Activated T-helper 1 cell treated with anti-CD3 and anti-CD28 coated beads, Interleukin-12 subunit alpha, Interleukin-12 subunit beta, Interleukin-2, Interleukin-4 antibody, amounts not matched to agents 30 ng/mL and 10 ng/mL and 1 ng/mL, durations not matched to agents 14 hours and 24 hours and 36 hours (primary cell): ENCODE results near the gene UST. TPM values are rescaled to one million over a fixed set of nuclear protein-coding genes. Genes with fewer than 3 reads are reported as not detected.

Source experiments
- DNase-seq: peaks from one replicate; pipeline ENCODE4 v3.0.0; 2021; ENCODE audit warnings: low spot score
- H3K27ac Mint-ChIP-seq: one replicate; pipeline ENCODE4 v1.8.0; 2021; ENCODE audit warnings: mild to moderate bottlenecking, mixed read lengths
- H3K27me3 Mint-ChIP-seq: one replicate; pipeline ENCODE4 v1.8.0; 2022; ENCODE audit warnings: mild to moderate bottlenecking, moderate library complexity, mixed read lengths; ENCODE audit not compliant: insufficient read depth
- H3K36me3 Mint-ChIP-seq: one replicate; pipeline ENCODE4 v1.8.0; 2021; ENCODE audit warnings: low read depth, mixed read lengths
- H3K4me1 Mint-ChIP-seq: one replicate; pipeline ENCODE4 v1.8.0; 2021; ENCODE audit warnings: low read depth, mixed read lengths
- H3K4me3 Mint-ChIP-seq: one replicate; pipeline ENCODE4 v1.8.0; 2021; ENCODE audit warnings: mild to moderate bottlenecking, moderate library complexity, mixed read lengths
- H3K9me3 Mint-ChIP-seq: one replicate; pipeline ENCODE4 v1.8.0; 2021; ENCODE audit warnings: mixed read lengths
- intact Hi-C: fragments of 100-400 bp; cut with micrococcal nuclease; formaldehyde crosslinking; loops from one replicate; pipeline ENCODE4 v1.15.1; 2024
- total RNA-seq: library from RNA; stranded (reverse); gene quantifications from 2 replicates; pipeline ENCODE4 v1.2.3, GENCODE V29; 2022

UST gene
- total RNA-seq, 1 donor from 2014 or later = 0.49 TPM

GRCh38 chr6:148803979-148804378, 57.1 kb downstream of the UST start:
- no peak overlapping the region for H3K4me3 Mint-ChIP-seq

DNA sequence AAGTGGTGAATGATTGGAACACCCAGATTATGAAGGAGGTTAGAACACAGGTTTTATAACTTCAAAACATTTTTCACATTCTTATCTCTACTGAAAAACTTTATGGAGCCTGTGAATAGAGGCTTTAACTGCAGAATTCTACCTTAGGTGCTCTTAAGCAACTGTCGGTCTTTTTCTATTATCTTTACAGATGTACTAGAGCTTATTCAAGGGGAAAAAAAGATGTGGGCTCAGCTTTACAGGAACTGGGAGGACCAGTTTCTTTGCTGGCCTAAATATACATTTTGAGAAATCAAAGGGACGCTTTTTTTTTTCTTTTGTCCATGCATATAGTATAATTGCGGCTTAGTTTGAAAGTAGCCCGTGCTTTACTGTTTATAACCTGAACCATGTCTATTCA, 58.9 kb downstream of the UST start:
- DNase-seq = no peak
- H3K27ac Mint-ChIP-seq = no peak overlapping the region
- peaks cover 7% of the 10 kb centered on the region for H3K27me3 Mint-ChIP-seq
- no peaks in the 10 kb centered on the region for H3K4me1 Mint-ChIP-seq
- H3K4me3 Mint-ChIP-seq = no peak overlapping the region
- no peaks in the 10 kb centered on the region for H3K9me3 Mint-ChIP-seq
- H3K36me3 Mint-ChIP-seq = no peaks in the 10 kb centered on the region
- intact Hi-C loops = no loop called here

More at GRCh38 chr6:148803979-148804378, 57.1 kb downstream of the UST start:
- Mint-ChIP-seq H3K9me3 (no peaks in the 10 kb centered on the region), H3K4me1 (no peaks in the 10 kb centered on the region), H3K36me3 (no peaks in the 10 kb centered on the region), H3K27ac (no peak overlapping the region), H3K27me3 (peaks cover 16% of the 10 kb centered on the region)
- DNase-seq = no peak
- intact Hi-C loops = no loop called here

- H3K36me3 Mint-ChIP-seq = no peaks in the 10 kb centered on the region
- H3K4me3 Mint-ChIP-seq = no peak overlapping the region
- intact Hi-C loops = no loop called here
- no peak for DNase-seq
- no peaks in the 10 kb centered on the region for H3K9me3 Mint-ChIP-seq
- H3K27ac Mint-ChIP-seq = no peak overlapping the region
- H3K4me1 Mint-ChIP-seq = no peaks in the 10 kb centered on the region
- no peaks in the 10 kb centered on the region for H3K27me3 Mint-ChIP-seq
These were observed 61.0 kb downstream of the UST start for GRCh38 chr6:148807784-148808183.

- Mint-ChIP-seq H3K27me3 (no peaks in the 10 kb centered on the region), H3K36me3 (no peaks in the 10 kb centered on the region), H3K4me3 (no peak overlapping the region), H3K4me1 (no peaks in the 10 kb centered on the region), H3K27ac (no peak overlapping the region), H3K9me3 (no peaks in the 10 kb centered on the region)
- no peak for DNase-seq
- intact Hi-C loops = no loop called here
These were observed 62.0 kb downstream of the UST start for GRCh38 chr6:148808786-148809304.

- intact Hi-C loops = no loop called here
- Mint-ChIP-seq H3K27me3 (no peaks in the 10 kb centered on the region), H3K9me3 (peaks cover 6% of the 10 kb centered on the region), H3K4me3 (no peak overlapping the region), H3K27ac (no peak overlapping the region), H3K4me1 (no peaks in the 10 kb centered on the region), H3K36me3 (no peaks in the 10 kb centered on the region)
- DNase-seq = no peak
These were observed 64.6 kb downstream of the UST start for GRCh38 chr6:148811459-148811858.

- no peaks in the 10 kb centered on the region for H3K36me3 Mint-ChIP-seq
- no peaks in the 10 kb centered on the region for H3K4me1 Mint-ChIP-seq
- H3K9me3 Mint-ChIP-seq = peaks cover 6% of the 10 kb centered on the region
- H3K27me3 Mint-ChIP-seq = peaks cover under 1% of the 10 kb centered on the region
- H3K4me3 Mint-ChIP-seq = no peak overlapping the region
- DNase-seq = no peak
- intact Hi-C loops = no loop called here
- no peak overlapping the region for H3K27ac Mint-ChIP-seq
These were observed 67.4 kb downstream of the UST start for GRCh38 chr6:148814082-148814790.

- H3K27me3 Mint-ChIP-seq = peaks cover 3% of the 10 kb centered on the region
- H3K9me3 Mint-ChIP-seq = peaks cover 6% of the 10 kb centered on the region
- H3K36me3 Mint-ChIP-seq = no peaks in the 10 kb centered on the region
- no peak for DNase-seq
- intact Hi-C loops = no loop called here
- H3K4me3 Mint-ChIP-seq = no peak overlapping the region
- no peaks in the 10 kb centered on the region for H3K4me1 Mint-ChIP-seq
- no peak overlapping the region for H3K27ac Mint-ChIP-seq
These were observed 68.0 kb downstream of the UST start for GRCh38 chr6:148814869-148815268.

GRCh38 chr6:148816117-148816516, 69.3 kb downstream of the UST start:
- H3K27me3 Mint-ChIP-seq = peaks cover 3% of the 10 kb centered on the region
- intact Hi-C loops = no loop called here
- no peaks in the 10 kb centered on the region for H3K36me3 Mint-ChIP-seq
- no peak overlapping the region for H3K27ac Mint-ChIP-seq
- no peak overlapping the region for H3K4me3 Mint-ChIP-seq
- peaks cover 6% of the 10 kb centered on the region for H3K9me3 Mint-ChIP-seq
- no peaks in the 10 kb centered on the region for H3K4me1 Mint-ChIP-seq
- DNase-seq = no peak

DNA sequence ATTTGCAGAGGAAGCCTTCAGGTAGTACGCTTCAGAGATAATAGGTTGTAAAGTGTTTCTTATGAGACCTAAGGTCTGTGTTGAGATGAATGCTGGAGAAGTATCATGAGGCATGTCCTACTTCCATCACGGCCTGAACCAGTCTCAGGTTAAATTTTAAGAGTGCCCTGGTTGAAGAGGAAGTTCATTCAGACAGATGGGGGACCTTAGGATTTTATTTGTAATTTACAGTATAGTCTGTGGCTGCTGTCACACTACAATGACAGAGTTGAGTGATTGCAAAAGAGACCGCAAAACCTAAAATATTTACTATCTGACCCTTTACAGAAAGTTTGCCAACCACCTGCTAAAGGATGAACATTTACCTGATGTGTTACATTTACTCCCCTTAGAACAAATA, 70.9 kb downstream of the UST start:
- H3K27ac Mint-ChIP-seq = no peak overlapping the region
- H3K27me3 Mint-ChIP-seq = peaks cover 5% of the 10 kb centered on the region
- no peaks in the 10 kb centered on the region for H3K36me3 Mint-ChIP-seq

GRCh38 chr6:148818939-148819575, 72.2 kb downstream of the UST start:
- Mint-ChIP-seq H3K27me3 (peaks cover 14% of the 10 kb centered on the region), H3K27ac (no peak overlapping the region), H3K4me1 (no peaks in the 10 kb centered on the region), H3K4me3 (no peak overlapping the region), H3K9me3 (peaks cover 6% of the 10 kb centered on the region), H3K36me3 (no peaks in the 10 kb centered on the region)
- intact Hi-C loops = no loop called here
- no peak for DNase-seq

More for the DNA sequence above, 70.9 kb downstream of the UST start:
- Mint-ChIP-seq H3K4me1 (no peaks in the 10 kb centered on the region), H3K4me3 (no peak overlapping the region), H3K9me3 (peaks cover 6% of the 10 kb centered on the region)
- intact Hi-C loops = no loop called here
- DNase-seq = no peak

- intact Hi-C loops = no loop called here
- DNase-seq = no peak
- no peak overlapping the region for H3K4me3 Mint-ChIP-seq
These were observed 73.0 kb downstream of the UST start for GRCh38 chr6:148819852-148820251.

DNA sequence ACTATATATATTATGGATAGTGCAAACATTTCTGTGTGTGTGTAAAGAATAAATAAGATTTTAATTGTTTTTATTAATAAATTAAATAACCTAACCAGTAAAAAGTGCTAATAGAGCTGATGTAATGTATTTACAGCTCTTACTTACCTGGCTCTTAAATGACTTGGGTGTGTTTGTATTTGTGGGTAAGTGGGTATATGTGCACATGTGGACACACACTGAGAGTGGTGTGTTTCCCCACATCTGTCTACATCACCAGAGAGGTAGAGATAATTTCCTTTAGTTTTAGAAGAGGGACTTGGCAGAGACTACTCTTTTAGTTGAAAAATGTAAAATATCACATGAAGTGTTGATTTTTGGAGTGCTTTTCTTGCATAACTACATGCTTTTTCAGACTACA, 76.0 kb downstream of the UST start:
- Mint-ChIP-seq H3K4me3 (no peak overlapping the region), H3K27me3 (peaks cover 26% of the 10 kb centered on the region), H3K4me1 (no peaks in the 10 kb centered on the region), H3K27ac (no peak overlapping the region), H3K36me3 (no peaks in the 10 kb centered on the region), H3K9me3 (peaks cover 3% of the 10 kb centered on the region)
- intact Hi-C loops = no loop called here
- no peak for DNase-seq

More at GRCh38 chr6:148819852-148820251, 73.0 kb downstream of the UST start:
- Mint-ChIP-seq H3K36me3 (no peaks in the 10 kb centered on the region), H3K27ac (no peak overlapping the region), H3K27me3 (peaks cover 15% of the 10 kb centered on the region), H3K4me1 (no peaks in the 10 kb centered on the region), H3K9me3 (peaks cover 6% of the 10 kb centered on the region)

GRCh38 chr6:148824291-148824690, 77.5 kb downstream of the UST start:
- Mint-ChIP-seq H3K27ac (no peak overlapping the region), H3K4me3 (no peak overlapping the region), H3K9me3 (peaks cover 3% of the 10 kb centered on the region), H3K36me3 (no peaks in the 10 kb centered on the region), H3K4me1 (no peaks in the 10 kb centered on the region), H3K27me3 (peaks cover 25% of the 10 kb centered on the region)
- DNase-seq = no peak
- intact Hi-C loops = no loop called here
